K562 (cell line): Measurements from ENCODE around the gene RPS6KL1. TPM values are rescaled to one million over a fixed set of nuclear protein-coding genes. Genes with fewer than 3 reads are reported as not detected.

Experiments
- ATAC-seq: fragments of 200-7000 bp; cut with Tn5 transposase; 3 replicates; pipeline ENCODE4 v1.9.1; 2020; ENCODE audit warnings: moderate library complexity
- BruUV-seq: library from RNA; stranded (reverse); fragments of 400-500 nt; replicated peaks from 2 replicates; lab custom pipeline; 2021; lab: Mats Ljungman, UMichigan
- CTCF ChIA-PET: fragments of 300-600 bp; formaldehyde crosslinking; extraction: SDS; loops from one replicate; lab custom pipeline; 2021; ENCODE audit warnings: low intra/inter-chr PET ratio; lab: Yijun Ruan, JAX
- POLR2A ChIA-PET: fragments of 300-600, 350-650 bp; sonication (Branson Sonifier 250); formaldehyde crosslinking; extraction: SDS; loops from one replicate; lab custom pipeline; 2021; ENCODE audit warnings: antibody characterized with exemption, inconsistent platforms; lab: Yijun Ruan, JAX
- DNase-seq, 4 experiments: peaks; one replicate each; pipeline versions ENCODE4 v3.0.0 to v3.0.0-alpha.2; 2011 to 2018; ENCODE audit warnings: low spot score in 3 of 4, mixed read lengths in 3 of 4; ENCODE audit errors: extremely low read depth in 1 of 4
- FAIRE-seq: peaks from 2 replicates; lab custom pipeline; 2011; peaks lifted over from hg19 to GRCh38; lab: Jason Lieb, UNC
- H2AFZ ChIP-seq: 2 replicates; pipeline ENCODE4 v1.6.0; 2011; ENCODE audit warnings: low read depth, low read length, control low read depth, inconsistent platforms
- H3K27ac ChIP-seq: fragments of 200-600 bp; 3 replicates; pipeline ENCODE4 v1.8.0; 2011; ENCODE audit warnings: low read depth, mild to moderate bottlenecking, control low read depth, inconsistent platforms, low read length, moderate library complexity, mixed read lengths; ENCODE audit errors: extremely low read depth
- H3K27me3 ChIP-seq, 2 experiments: fragments of 300-600 bp in 1 of 2; 2 replicates in 1 of 2; 3 replicates in 1 of 2; pipeline versions ENCODE4 v1.6.0 to v1.8.0; 2011; ENCODE audit warnings: inconsistent platforms in 2 of 2, low read length in 2 of 2, mild to moderate bottlenecking in 1 of 2, mixed read lengths in 1 of 2, moderate library complexity in 1 of 2; ENCODE audit not compliant: control insufficient read depth in 2 of 2, insufficient read depth in 2 of 2
- H3K36me3 ChIP-seq: fragments of 300-600 bp; 3 replicates; pipeline ENCODE4 v1.8.0; 2011; ENCODE audit warnings: mild to moderate bottlenecking, low read length, inconsistent platforms; ENCODE audit not compliant: control insufficient read depth, insufficient read depth
- H3K4me1 ChIP-seq, 2 experiments: fragments of 200-600 bp in 1 of 2; replicated peaks in 1 of 2; 2 replicates in 1 of 2; 3 replicates in 1 of 2; pipeline versions ENCODE4 v1.5.1 to v1.8.0; 2011; ENCODE audit warnings: inconsistent platforms in 2 of 2, low read length in 2 of 2, mild to moderate bottlenecking in 1 of 2, mixed read lengths in 1 of 2, moderate library complexity in 1 of 2; ENCODE audit not compliant: control insufficient read depth in 2 of 2, insufficient read depth in 2 of 2
- H3K4me2 ChIP-seq: 2 replicates; pipeline ENCODE4 v1.6.1; 2011; ENCODE audit warnings: low read length, control low read depth, inconsistent platforms, mixed read lengths; ENCODE audit not compliant: insufficient read depth
- H3K4me3 ChIP-seq: fragments of 200-600 bp; sonication (generic), shearing (Covaris generic); 2 replicates; pipeline ENCODE4 v1.5.1; 2016; ENCODE audit warnings: control low read depth, inconsistent platforms
- H3K79me2 ChIP-seq: fragments of 200-600 bp; 3 replicates; pipeline ENCODE4 v1.8.0; 2011; ENCODE audit warnings: low read length, inconsistent platforms; ENCODE audit not compliant: control insufficient read depth, insufficient read depth
- H3K9ac ChIP-seq, 2 experiments: 2 replicates each; pipeline versions ENCODE4 v1.6.0 to v1.6.1; 2011; ENCODE audit warnings: low read depth in 2 of 2, low read length in 2 of 2, control low read depth in 1 of 2, inconsistent platforms in 1 of 2, mild to moderate bottlenecking in 1 of 2, mixed read lengths in 1 of 2; ENCODE audit not compliant: insufficient read depth in 1 of 2
- H3K9me1 ChIP-seq: one replicate; pipeline ENCODE4 v1.6.0; 2011; ENCODE audit warnings: inconsistent platforms, mild to moderate bottlenecking, low read length, moderate library complexity; ENCODE audit not compliant: control insufficient read depth, insufficient read depth
- H3K9me3 ChIP-seq: replicated peaks from 2 replicates; pipeline ENCODE4 v1.5.1; 2011; ENCODE audit warnings: low read depth, low read length, inconsistent platforms; ENCODE audit not compliant: control insufficient read depth, insufficient read depth
- H4K20me1 ChIP-seq: replicated peaks from 2 replicates; pipeline ENCODE4 v1.6.1; 2011; ENCODE audit warnings: low read length, inconsistent platforms, mixed read lengths; ENCODE audit not compliant: control insufficient read depth, insufficient read depth
- CTCF ChIP-seq, 3 experiments: IDR thresholded peaks in 2 of 3; conservative IDR thresholded peaks in 1 of 3; 2 replicates each; pipeline ENCODE4 v1.5.1; 2011 to 2012; ENCODE audit warnings: low read length in 3 of 3, mild to moderate bottlenecking in 3 of 3, control low read depth in 2 of 3, improper control_type of control experiment in 1 of 3, inconsistent platforms in 1 of 3, low read depth in 1 of 3, mixed read lengths in 1 of 3, moderate library complexity in 1 of 3; ENCODE audit not compliant: insufficient read depth in 2 of 3
- DEAF1 ChIP-seq: fragments of 450-650 bp; formaldehyde crosslinking; IDR thresholded peaks from 2 replicates; pipeline ENCODE4 v1.4.0; 2020; ENCODE audit warnings: mild to moderate bottlenecking, moderate library complexity
- HMGN3 ChIP-seq: IDR thresholded peaks from 2 replicates; pipeline ENCODE4 v1.6.1; 2011; ENCODE audit warnings: borderline replicate concordance, low read depth, mild to moderate bottlenecking, mixed read lengths, low read length; ENCODE audit not compliant: insufficient read length; ENCODE audit errors: extremely low read depth
- ZNF121 ChIP-seq: sonication (generic); formaldehyde crosslinking; conservative IDR thresholded peaks from 2 replicates; pipeline ENCODE4 v1.8.0; 2022; ENCODE audit warnings: missing genetic modification reagents
- ZNF133 ChIP-seq: fragments of 250-450 bp; sonication (Bioruptor Pico); IDR thresholded peaks from 2 replicates; pipeline ENCODE4 v1.4.0; 2020; ENCODE audit warnings: mild to moderate bottlenecking
- ZNF263 ChIP-seq: sonication (generic); formaldehyde crosslinking; IDR thresholded peaks from 2 replicates; pipeline ENCODE4 v1.8.0; 2022; ENCODE audit warnings: mild to moderate bottlenecking, missing genetic modification reagents, borderline replicate concordance
- ZNF586 ChIP-seq: fragments of 450-650 bp; formaldehyde crosslinking; conservative IDR thresholded peaks from 2 replicates; pipeline ENCODE4 v1.4.0; 2020; ENCODE audit warnings: mild to moderate bottlenecking, moderate library complexity
- WGBS: fragments of 100-300 bp; shearing (Covaris generic); methylation state at CpG from one replicate; pipeline ENCODE4 v1.1.6; 2016; ENCODE audit warnings: low coverage, mixed read lengths; ENCODE audit not compliant: insufficient coverage; ENCODE audit errors: missing lambda C conversion rate; 5-methylcytosine and 5-hydroxymethylcytosine counted together
- in situ Hi-C: fragments of 300-500 bp; cut with MboI; formaldehyde crosslinking; loops from 4 replicates; pipeline ENCODE4 v1.15.0; 2018; ENCODE audit warnings: inconsistent platforms, mixed read lengths
- intact Hi-C: fragments of 100-400 bp; cut with micrococcal nuclease; formaldehyde crosslinking; loops from 2 replicates; pipeline ENCODE4 v1.14.2; 2022
- polyA plus RNA-seq, 8 experiments: library from polyadenylated mRNA; depleted of rRNA in 4 of 8; stranded (reverse) in 5 of 8; unstranded in 3 of 8; fragments of >200 nt; fragmentation: Nextera tagmentation in 2 of 8; fragmentation: Illumina TruSeq in 1 of 8; extraction: Ambion mirVana in 2 of 8; extraction: Trizol in 1 of 8; gene quantifications; 2 replicates each; pipeline versions ENCODE4 v1.2.1 to v1.2.3, GENCODE V29; 2011 to 2014; ENCODE audit warnings: inconsistent platforms in 1 of 8, missing spikeins in 1 of 8
- total RNA-seq, 7 experiments: library from RNA; depleted of rRNA in 6 of 7; stranded (reverse); fragments of >200 nt in 6 of 7; fragmentation: Illumina TruSeq in 2 of 7; extraction: Trizol in 2 of 7; gene quantifications; 2 replicates each; pipeline versions ENCODE4 v1.2.1 to v1.2.3, GENCODE V29; 2011 to 2021; ENCODE audit warnings: low replicate concordance in 1 of 7
- TF ChIP-seq, protein P1 (sequence below): fragments of 450-650 bp; IDR thresholded peaks from 2 replicates; pipeline ENCODE4 v1.6.1; 2018; ENCODE audit warnings: mild to moderate bottlenecking, low read depth; ENCODE audit not compliant: partially characterized antibody

Gene RPS6KL1
- total and polyA plus RNA-seq, 9 of the 15 experiments (the other 6 are each of a cell fraction or from before 2014, with no cell fraction given): 0.91 to 15.5 (median 8.1) TPM

GRCh38 chr14:74961238-74961911 lies 38.3 kb upstream of the RPS6KL1 start:
- no peak overlapping the region for H3K4me2 ChIP-seq
- no peak overlapping the region for H2AFZ ChIP-seq
- H3K9me1 ChIP-seq: no peaks in the 10 kb centered on the region
- no peaks in the 10 kb centered on the region for H3K36me3 ChIP-seq
- H3K9ac ChIP-seq: no peak overlapping the region
- TF ChIP-seq ZNF586 (no peak), ZNF121 (CRISPR knock-in tag) (peak; percentile 62), ZNF133 (CRISPR knock-in tag) (no peak)
- TF ChIP-seq, all 486 proteins: peak for 1
- in situ Hi-C loops: no loop called here
- no peak overlapping the region for H3K27ac ChIP-seq
- FAIRE-seq (no peak), DNase-seq (no peak), ATAC-seq (no peak)
- ChIA-PET CTCF (no interaction called here), POLR2A (interaction anchor here (0.6 kb wide), 1 partner anchor 18 kb away, joined by 3 read pairs; no protein-coding TSS in a partner anchor)
- H3K27me3 ChIP-seq: no peaks in the 10 kb centered on the region
- peaks cover 4 to 13% of the 10 kb centered on the region in 2 experiments; a peak in 3 of 5 replicates for H3K4me1 ChIP-seq
- no peaks in the 10 kb centered on the region for H4K20me1 ChIP-seq
- H3K4me3 ChIP-seq: no peak overlapping the region
- H3K9me3 ChIP-seq: no peaks in the 10 kb centered on the region
- BruUV-seq: no TSS peak
- no peaks in the 10 kb centered on the region for H3K79me2 ChIP-seq
- intact Hi-C loops: no loop called here
- 37% methylated on average over 3 of the region's 5 CpGs for WGBS

DNA sequence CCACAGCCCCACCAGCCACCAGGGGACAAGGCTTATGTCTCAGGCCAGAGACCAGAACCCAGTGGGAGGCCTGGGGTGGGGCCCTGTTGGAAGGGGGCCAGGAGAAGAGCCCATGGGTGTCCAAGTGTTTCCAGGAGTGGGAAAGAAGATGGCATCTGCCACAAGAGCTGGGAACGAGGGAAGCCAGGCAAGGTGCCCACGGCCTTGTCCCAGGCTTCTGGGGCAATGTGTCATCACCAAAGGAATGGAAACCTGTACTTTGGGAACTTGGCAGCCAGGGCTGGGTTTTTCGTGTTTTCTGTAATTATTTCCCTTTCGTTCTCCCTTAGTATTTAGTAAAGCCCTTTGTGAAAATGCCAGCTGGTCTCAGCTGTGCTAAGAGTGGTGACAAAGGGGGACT lies 37.7 kb upstream of the RPS6KL1 start:
- Histone ChIP-seq H3K79me2 (no peaks in the 10 kb centered on the region), H3K9me3 (no peaks in the 10 kb centered on the region), H3K4me1 (peaks cover under 1 to 19% of the 10 kb centered on the region in 2 experiments; a peak in 3 of 5 replicates), H3K27ac (no peak overlapping the region), H3K9me1 (no peaks in the 10 kb centered on the region), H3K27me3 (no peaks in the 10 kb centered on the region), H3K36me3 (no peaks in the 10 kb centered on the region), H3K4me2 (no peak overlapping the region), H4K20me1 (no peaks in the 10 kb centered on the region), H3K4me3 (no peak overlapping the region), H2AFZ (no peak overlapping the region), H3K9ac (no peak overlapping the region)
- in situ Hi-C loops (no loop called here), intact Hi-C loops (no loop called here)
- ATAC-seq (no peak), DNase-seq (no peak), FAIRE-seq (no peak)
- POLR2A ChIA-PET: no interaction called here
- 33% methylated on average over 3 of the region's 4 CpGs for WGBS
- BruUV-seq: no TSS peak
- CTCF ChIA-PET: no interaction called here
- TF ChIP-seq HMGN3 (no peak), DEAF1 (CRISPR knock-in tag) (no peak), CTCF (IDR thresholded peaks at IDR 0.05 in 2 of 3, conservative IDR thresholded peaks at IDR 0.05 in 1 of 3; ENCODE audit: insufficient read depth in 2 of 3, low read depth in 1 of 3, low read length in 3 of 3) (no peak), ZNF263 (CRISPR knock-in tag) (no peak)
- TF ChIP-seq, protein P1, sequence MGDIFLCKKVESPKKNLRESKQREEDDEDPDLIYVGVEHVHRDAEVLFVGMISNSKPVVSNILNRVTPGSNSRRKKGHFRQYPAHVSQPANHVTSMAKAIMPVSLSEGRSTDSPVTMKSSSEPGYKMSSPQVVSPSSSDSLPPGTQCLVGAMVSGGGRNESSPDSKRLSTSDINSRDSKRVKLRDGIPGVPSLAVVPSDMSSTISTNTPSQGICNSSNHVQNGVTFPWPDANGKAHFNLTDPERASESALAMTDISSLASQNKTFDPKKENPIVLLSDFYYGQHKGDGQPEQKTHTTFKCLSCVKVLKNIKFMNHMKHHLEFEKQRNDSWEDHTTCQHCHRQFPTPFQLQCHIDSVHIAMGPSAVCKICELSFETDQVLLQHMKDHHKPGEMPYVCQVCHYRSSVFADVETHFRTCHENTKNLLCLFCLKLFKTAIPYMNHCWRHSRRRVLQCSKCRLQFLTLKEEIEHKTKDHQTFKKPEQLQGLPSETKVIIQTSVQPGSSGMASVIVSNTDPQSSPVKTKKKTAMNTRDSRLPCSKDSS: no peak
